GM18502 (cell line): ENCODE measurements around the gene NTM.

Experiments
- ATAC-seq: cut with Tn5 transposase; IDR thresholded peaks from one replicate; pipeline ENCODE4 v1.9.1; 2021; ENCODE audit warnings: mild to moderate bottlenecking; ENCODE audit not compliant: unreplicated experiment, poor library complexity

Gene NTM

GRCh38 chr11:132095230-132096131 lies 725.1 kb downstream of the NTM start:
- ATAC-seq, result no peak

GRCh38 chr11:132096132-132096825 lies 725.9 kb downstream of the NTM start:
- no peak for ATAC-seq

- ATAC-seq, result no peak
These were observed 729.3 kb downstream of the NTM start for GRCh38 chr11:132099692-132100091.

- no peak for ATAC-seq
These were observed 730.2 kb downstream of the NTM start for GRCh38 chr11:132100583-132100982.

GRCh38 chr11:132101881-132102280 lies 731.5 kb downstream of the NTM start:
- ATAC-seq, result no peak

- ATAC-seq, result no peak
These were observed 732.6 kb downstream of the NTM start for GRCh38 chr11:132103021-132103420.

GRCh38 chr11:132106096-132106982 lies 735.9 kb downstream of the NTM start:
- no peak for ATAC-seq

- ATAC-seq, result no peak
These were observed 740.9 kb downstream of the NTM start for GRCh38 chr11:132111316-132111715.

GRCh38 chr11:132111838-132112237 lies 741.4 kb downstream of the NTM start:
- ATAC-seq, result no peak

GRCh38 chr11:132112846-132113245 lies 742.4 kb downstream of the NTM start:
- no peak for ATAC-seq

GRCh38 chr11:132114185-132114584 lies 743.8 kb downstream of the NTM start:
- ATAC-seq, result no peak

GRCh38 chr11:132114743-132115142 lies 744.3 kb downstream of the NTM start:
- ATAC-seq, result no peak

GRCh38 chr11:132115454-132115853 lies 745.0 kb downstream of the NTM start:
- no peak for ATAC-seq

- no peak for ATAC-seq
These were observed 746.1 kb downstream of the NTM start for GRCh38 chr11:132116516-132116915.

- no peak for ATAC-seq
These were observed 748.2 kb downstream of the NTM start for GRCh38 chr11:132118661-132119060.

GRCh38 chr11:132119573-132119972 lies 749.2 kb downstream of the NTM start:
- no peak for ATAC-seq

GRCh38 chr11:132122735-132123134 lies 752.3 kb downstream of the NTM start:
- no peak for ATAC-seq

GRCh38 chr11:132123449-132123848 lies 753.0 kb downstream of the NTM start:
- ATAC-seq, result no peak

- ATAC-seq, result no peak
These were observed 753.7 kb downstream of the NTM start for GRCh38 chr11:132123854-132124835.
